K562 (cell line): ENCODE measurements around the gene IFI16. TPM values are rescaled to one million over a fixed set of nuclear protein-coding genes. Genes with fewer than 3 reads are reported as not detected.

Source experiments
- ESRRB ChIP-seq: fragments of 250-450 bp; sonication (Bioruptor Pico); IDR thresholded peaks from 2 replicates; pipeline ENCODE4 v1.5.0; 2020; ENCODE audit warnings: mild to moderate bottlenecking, moderate library complexity, borderline replicate concordance
- FOSL1 ChIP-seq: fragments of 200-800 bp; sonication (Bioruptor generic); conservative IDR thresholded peaks from 2 replicates; pipeline ENCODE4 v1.6.1; 2016; ENCODE audit warnings: missing genetic modification characterization, missing compliant biosample characterization
- FOXM1 ChIP-seq, 2 experiments: fragments of 450-650 bp in 1 of 2; sonication (generic) in 1 of 2; formaldehyde crosslinking in 1 of 2; IDR thresholded peaks; 2 replicates each; pipeline versions ENCODE4 v1.6.1 to v1.9.0; 2017 to 2022; ENCODE audit warnings: low read depth in 2 of 2, mild to moderate bottlenecking in 2 of 2, missing genetic modification reagents in 1 of 2, moderate library complexity in 1 of 2
- FOXO4 ChIP-seq: fragments of 450-650 bp; formaldehyde crosslinking; IDR thresholded peaks from 2 replicates; pipeline ENCODE4 v1.4.0; 2020; ENCODE audit warnings: mild to moderate bottlenecking, moderate library complexity
- HCFC1 ChIP-seq: IDR thresholded peaks from 2 replicates; pipeline ENCODE4 v1.6.1; 2012; ENCODE audit warnings: low read depth, low read length, improper control_type of control experiment
- ID3 ChIP-seq, 2 experiments: fragments of 250-450 bp in 1 of 2; fragments of 450-650 bp in 1 of 2; sonication (Bioruptor Pico) in 1 of 2; IDR thresholded peaks; 2 replicates each; pipeline versions ENCODE4 v1.6.1 to v1.8.0; 2016 to 2021; ENCODE audit warnings: mild to moderate bottlenecking in 2 of 2, moderate library complexity in 2 of 2, missing compliant biosample characterization in 1 of 2, missing genetic modification characterization in 1 of 2
- KAT7 ChIP-seq: sonication (generic); formaldehyde crosslinking; IDR thresholded peaks from 2 replicates; pipeline ENCODE4 v1.8.0; 2022; ENCODE audit warnings: missing genetic modification reagents, mild to moderate bottlenecking, borderline replicate concordance
- MGA ChIP-seq: fragments of 450-650 bp; IDR thresholded peaks from 2 replicates; pipeline ENCODE4 v1.6.1; 2016; ENCODE audit warnings: mild to moderate bottlenecking, moderate library complexity
- RFX5 ChIP-seq: IDR thresholded peaks from 2 replicates; pipeline ENCODE4 v1.6.1; 2011; ENCODE audit warnings: low read depth, mild to moderate bottlenecking, improper control_type of control experiment, low read length
- ZFX ChIP-seq: sonication (generic); formaldehyde crosslinking; IDR thresholded peaks from 2 replicates; pipeline ENCODE4 v1.8.0; 2022; ENCODE audit warnings: mild to moderate bottlenecking, missing genetic modification reagents, moderate library complexity
- ZNF143 ChIP-seq: sonication (generic); formaldehyde crosslinking; IDR thresholded peaks from 2 replicates; pipeline ENCODE4 v1.9.0; 2022; ENCODE audit warnings: mild to moderate bottlenecking, missing genetic modification reagents
- ZNF165 ChIP-seq: fragments of 250-450 bp; sonication (Bioruptor Pico); IDR thresholded peaks from 2 replicates; pipeline ENCODE4 v1.4.0; 2020; ENCODE audit warnings: borderline replicate concordance
- ZNF282 ChIP-seq: sonication (generic); formaldehyde crosslinking; IDR thresholded peaks from 2 replicates; pipeline ENCODE4 v1.8.1; 2023; ENCODE audit warnings: missing genetic modification reagents
- polyA plus RNA-seq, 8 experiments: library from polyadenylated mRNA; depleted of rRNA in 4 of 8; stranded (reverse) in 5 of 8; unstranded in 3 of 8; fragments of >200 nt; fragmentation: Nextera tagmentation in 2 of 8; fragmentation: Illumina TruSeq in 1 of 8; extraction: Ambion mirVana in 2 of 8; extraction: Trizol in 1 of 8; gene quantifications; 2 replicates each; pipeline versions ENCODE4 v1.2.1 to v1.2.3, GENCODE V29; 2011 to 2014; ENCODE audit warnings: inconsistent platforms in 1 of 8, missing spikeins in 1 of 8
- total RNA-seq, 7 experiments: library from RNA; depleted of rRNA in 6 of 7; stranded (reverse); fragments of >200 nt in 6 of 7; fragmentation: Illumina TruSeq in 2 of 7; extraction: Trizol in 2 of 7; gene quantifications; 2 replicates each; pipeline versions ENCODE4 v1.2.1 to v1.2.3, GENCODE V29; 2011 to 2021; ENCODE audit warnings: low replicate concordance in 1 of 7

Gene IFI16
- total and polyA plus RNA-seq, 9 of the 15 experiments (the other 6 are each of a cell fraction or from before 2014, with no cell fraction given): 0.70 to 2.8 (median 1.6) TPM

GRCh38 chr1:159055181-159055641 lies 45.5 kb downstream of the IFI16 start (continued):
- no peak for TF ChIP-seq MGA
- no peak for TF ChIP-seq FOXM1 (IDR thresholded peaks at IDR 0.05; ENCODE audit: low read depth)
- TF ChIP-seq FOXM1 (CRISPR knock-in tag; IDR thresholded peaks at IDR 0.05; ENCODE audit: low read depth): no peak
- TF ChIP-seq ID3 (CRISPR knock-in tag; IDR thresholded peaks at IDR 0.05): no peak
- no peak for TF ChIP-seq ID3 (tag; IDR thresholded peaks at IDR 0.05)
- TF ChIP-seq ZFX: no peak
- no peak for TF ChIP-seq ZNF282 (CRISPR knock-in tag)
- no peak for TF ChIP-seq RFX5
- no peak for TF ChIP-seq ESRRB (CRISPR knock-in tag)
- TF ChIP-seq ZNF143 (CRISPR knock-in tag): no peak
- TF ChIP-seq HCFC1: no peak
- TF ChIP-seq FOXO4: no peak
- no peak for TF ChIP-seq ZNF165 (CRISPR knock-in tag)
- TF ChIP-seq FOSL1 (tag): no peak
- TF ChIP-seq KAT7 (CRISPR knock-in tag): no peak
